Measurements from ENCODE around the gene CSGALNACT2.

Gene CSGALNACT2

GRCh38 chr10:43214071-43214955, 76.1 kb downstream of the CSGALNACT2 start:
- Histone ChIP-seq H3K9me3 (ENCODE audit: control insufficient read depth, low read length) (no peaks in the 10 kb centered on the region), H3K4me3 (ENCODE audit: insufficient read depth, low read depth, low read length, poor library complexity, severe bottlenecking) (no peak overlapping the region), H3K27ac (ENCODE audit: insufficient read depth, low read length, poor library complexity, severe bottlenecking) (no peak overlapping the region), H3K36me3 (ENCODE audit: control insufficient read depth, insufficient read depth, low read length) (no peaks in the 10 kb centered on the region), H3K27me3 (replicated peaks; ENCODE audit: control insufficient read depth, insufficient read depth, low read length, poor library complexity, severe bottlenecking) (no peaks in the 10 kb centered on the region), H3K4me1 (ENCODE audit: control insufficient read depth, insufficient read depth, low read length, poor library complexity, severe bottlenecking) (no peaks in the 10 kb centered on the region)
- DNase-seq: no peak

DNA sequence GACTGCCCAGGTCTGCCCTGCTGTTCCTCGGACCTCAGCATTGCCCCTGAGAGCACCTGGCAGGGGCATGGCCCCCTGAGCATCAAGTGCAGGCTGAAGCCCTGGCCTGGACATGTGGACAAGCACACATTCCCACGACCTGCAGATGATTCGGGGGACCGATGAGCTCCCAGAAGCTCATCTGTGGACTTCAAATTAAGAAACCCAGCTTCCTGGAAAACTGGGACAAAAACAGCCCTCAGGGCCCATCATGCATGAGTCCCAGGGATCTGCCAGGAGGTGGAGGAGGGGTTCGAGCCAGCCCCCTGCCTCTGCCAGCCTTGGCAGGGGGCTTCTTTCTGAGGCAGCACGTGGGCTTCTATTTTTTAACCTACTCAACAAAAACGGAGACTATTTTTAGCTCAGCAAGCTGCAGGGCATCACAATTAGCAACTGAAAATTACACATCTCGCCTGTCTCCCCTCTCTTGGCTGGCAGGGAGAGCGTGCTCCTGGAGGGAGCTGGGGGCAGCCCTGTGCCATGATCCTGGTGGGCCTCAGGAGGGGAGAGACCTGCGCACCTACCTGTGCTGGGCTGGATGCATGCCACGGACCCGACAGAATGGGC, 76.8 kb downstream of the CSGALNACT2 start:
- Histone ChIP-seq H3K9me3 (ENCODE audit: control insufficient read depth, low read length) (no peaks in the 10 kb centered on the region), H3K4me1 (ENCODE audit: control insufficient read depth, insufficient read depth, low read length, poor library complexity, severe bottlenecking) (no peaks in the 10 kb centered on the region), H3K27ac (ENCODE audit: insufficient read depth, low read length, poor library complexity, severe bottlenecking) (no peak overlapping the region), H3K4me3 (ENCODE audit: insufficient read depth, low read depth, low read length, poor library complexity, severe bottlenecking) (no peak overlapping the region), H3K27me3 (replicated peaks; ENCODE audit: control insufficient read depth, insufficient read depth, low read length, poor library complexity, severe bottlenecking) (no peaks in the 10 kb centered on the region), H3K36me3 (ENCODE audit: control insufficient read depth, insufficient read depth, low read length) (no peaks in the 10 kb centered on the region)
- DNase-seq: no peak

GRCh38 chr10:43215758-43216455, 77.7 kb downstream of the CSGALNACT2 start:
- no peaks in the 10 kb centered on the region for H3K36me3 ChIP-seq (ENCODE audit: control insufficient read depth, insufficient read depth, low read length)
- no peak overlapping the region for H3K4me3 ChIP-seq (ENCODE audit: insufficient read depth, low read depth, low read length, poor library complexity, severe bottlenecking)
- DNase-seq: no peak
- no peaks in the 10 kb centered on the region for H3K4me1 ChIP-seq (ENCODE audit: control insufficient read depth, insufficient read depth, low read length, poor library complexity, severe bottlenecking)
- H3K27me3 ChIP-seq (replicated peaks; ENCODE audit: control insufficient read depth, insufficient read depth, low read length, poor library complexity, severe bottlenecking): no peaks in the 10 kb centered on the region
- H3K27ac ChIP-seq (ENCODE audit: insufficient read depth, low read length, poor library complexity, severe bottlenecking): no peak overlapping the region
- no peaks in the 10 kb centered on the region for H3K9me3 ChIP-seq (ENCODE audit: control insufficient read depth, low read length)

- Histone ChIP-seq H3K4me3 (ENCODE audit: insufficient read depth, low read depth, low read length, poor library complexity, severe bottlenecking) (no peak overlapping the region), H3K27me3 (replicated peaks; ENCODE audit: control insufficient read depth, insufficient read depth, low read length, poor library complexity, severe bottlenecking) (no peaks in the 10 kb centered on the region), H3K4me1 (ENCODE audit: control insufficient read depth, insufficient read depth, low read length, poor library complexity, severe bottlenecking) (no peaks in the 10 kb centered on the region), H3K27ac (ENCODE audit: insufficient read depth, low read length, poor library complexity, severe bottlenecking) (no peak overlapping the region), H3K9me3 (ENCODE audit: control insufficient read depth, low read length) (no peaks in the 10 kb centered on the region), H3K36me3 (ENCODE audit: control insufficient read depth, insufficient read depth, low read length) (no peaks in the 10 kb centered on the region)
- DNase-seq: no peak
Measured at GRCh38 chr10:43216931-43217562, 78.8 kb downstream of the CSGALNACT2 start.

DNA sequence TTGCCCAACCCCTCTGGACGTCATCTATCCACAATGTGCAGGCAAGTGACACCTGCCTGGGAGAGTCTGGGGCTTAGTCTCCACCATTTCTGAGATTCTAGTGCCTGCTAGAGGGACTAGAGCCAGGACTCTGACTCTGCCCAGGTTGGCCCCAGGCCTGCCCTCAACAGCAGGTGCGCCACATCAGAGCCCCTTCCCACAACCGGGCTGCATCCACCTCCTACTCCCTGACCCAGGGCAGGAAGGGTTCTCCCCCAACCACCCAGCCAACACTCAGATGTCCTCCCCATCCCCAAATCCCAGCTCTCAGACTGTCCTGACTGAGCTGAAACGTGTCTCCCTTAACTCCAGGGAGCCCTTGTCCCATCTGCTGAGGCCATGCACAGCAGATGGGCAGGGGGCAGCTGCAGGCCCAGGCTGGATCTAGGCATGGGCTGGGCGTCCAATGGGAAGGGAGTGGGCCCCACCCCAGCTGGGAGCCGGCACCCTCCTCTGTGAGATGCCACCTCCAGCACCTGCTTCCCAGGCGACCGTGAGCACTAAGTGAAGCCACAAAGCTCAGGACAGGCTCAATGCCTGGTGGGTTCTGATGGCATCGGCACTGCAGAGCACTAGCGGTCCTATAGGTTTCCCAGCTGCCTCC, 79.4 kb downstream of the CSGALNACT2 start:
- Histone ChIP-seq H3K27me3 (replicated peaks; ENCODE audit: control insufficient read depth, insufficient read depth, low read length, poor library complexity, severe bottlenecking) (no peaks in the 10 kb centered on the region), H3K4me1 (ENCODE audit: control insufficient read depth, insufficient read depth, low read length, poor library complexity, severe bottlenecking) (no peaks in the 10 kb centered on the region), H3K9me3 (ENCODE audit: control insufficient read depth, low read length) (no peaks in the 10 kb centered on the region), H3K27ac (ENCODE audit: insufficient read depth, low read length, poor library complexity, severe bottlenecking) (no peak overlapping the region), H3K4me3 (ENCODE audit: insufficient read depth, low read depth, low read length, poor library complexity, severe bottlenecking) (no peak overlapping the region), H3K36me3 (ENCODE audit: control insufficient read depth, insufficient read depth, low read length) (no peaks in the 10 kb centered on the region)
- DNase-seq: no peak

DNA sequence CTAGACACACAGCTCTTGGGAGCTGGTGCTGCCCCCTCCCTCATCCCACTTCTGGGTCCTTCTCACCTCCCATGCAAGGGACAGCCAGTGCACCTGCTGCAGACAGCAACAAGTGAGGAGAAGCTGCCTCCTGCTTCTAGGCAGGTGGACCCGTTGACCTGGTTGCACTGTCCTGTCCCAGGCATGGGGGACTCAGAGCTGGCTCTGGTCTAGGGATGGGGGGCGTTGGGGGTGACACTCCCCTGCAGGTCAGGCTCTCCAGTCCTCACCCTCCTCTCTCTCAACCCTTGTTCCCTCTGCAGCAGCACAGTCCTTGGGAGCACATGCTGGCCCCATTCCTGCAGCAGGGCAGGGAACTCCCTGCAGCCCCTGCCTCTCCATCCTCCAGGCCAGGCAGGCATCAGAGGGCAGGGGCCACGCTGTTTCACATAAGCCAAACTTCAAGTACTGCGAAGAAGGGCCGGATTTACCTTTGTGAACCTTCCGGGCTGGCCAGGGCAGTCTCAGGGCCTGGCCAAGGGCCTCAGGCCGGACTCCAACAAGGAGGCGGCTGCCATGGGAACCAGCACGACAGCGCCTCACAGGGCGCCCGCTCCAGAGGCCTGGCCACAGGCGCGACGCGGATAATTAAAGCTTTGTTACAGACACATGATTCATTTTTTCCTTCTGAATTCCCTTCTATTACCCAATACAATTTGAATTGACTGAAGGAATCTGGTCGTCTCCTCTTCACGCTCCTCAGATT, 80.1 kb downstream of the CSGALNACT2 start:
- Histone ChIP-seq H3K4me3 (ENCODE audit: insufficient read depth, low read depth, low read length, poor library complexity, severe bottlenecking) (no peak overlapping the region), H3K9me3 (ENCODE audit: control insufficient read depth, low read length) (no peaks in the 10 kb centered on the region), H3K4me1 (ENCODE audit: control insufficient read depth, insufficient read depth, low read length, poor library complexity, severe bottlenecking) (no peaks in the 10 kb centered on the region), H3K27me3 (replicated peaks; ENCODE audit: control insufficient read depth, insufficient read depth, low read length, poor library complexity, severe bottlenecking) (no peaks in the 10 kb centered on the region), H3K36me3 (ENCODE audit: control insufficient read depth, insufficient read depth, low read length) (no peaks in the 10 kb centered on the region), H3K27ac (ENCODE audit: insufficient read depth, low read length, poor library complexity, severe bottlenecking) (no peak overlapping the region)
- DNase-seq: no peak

DNA sequence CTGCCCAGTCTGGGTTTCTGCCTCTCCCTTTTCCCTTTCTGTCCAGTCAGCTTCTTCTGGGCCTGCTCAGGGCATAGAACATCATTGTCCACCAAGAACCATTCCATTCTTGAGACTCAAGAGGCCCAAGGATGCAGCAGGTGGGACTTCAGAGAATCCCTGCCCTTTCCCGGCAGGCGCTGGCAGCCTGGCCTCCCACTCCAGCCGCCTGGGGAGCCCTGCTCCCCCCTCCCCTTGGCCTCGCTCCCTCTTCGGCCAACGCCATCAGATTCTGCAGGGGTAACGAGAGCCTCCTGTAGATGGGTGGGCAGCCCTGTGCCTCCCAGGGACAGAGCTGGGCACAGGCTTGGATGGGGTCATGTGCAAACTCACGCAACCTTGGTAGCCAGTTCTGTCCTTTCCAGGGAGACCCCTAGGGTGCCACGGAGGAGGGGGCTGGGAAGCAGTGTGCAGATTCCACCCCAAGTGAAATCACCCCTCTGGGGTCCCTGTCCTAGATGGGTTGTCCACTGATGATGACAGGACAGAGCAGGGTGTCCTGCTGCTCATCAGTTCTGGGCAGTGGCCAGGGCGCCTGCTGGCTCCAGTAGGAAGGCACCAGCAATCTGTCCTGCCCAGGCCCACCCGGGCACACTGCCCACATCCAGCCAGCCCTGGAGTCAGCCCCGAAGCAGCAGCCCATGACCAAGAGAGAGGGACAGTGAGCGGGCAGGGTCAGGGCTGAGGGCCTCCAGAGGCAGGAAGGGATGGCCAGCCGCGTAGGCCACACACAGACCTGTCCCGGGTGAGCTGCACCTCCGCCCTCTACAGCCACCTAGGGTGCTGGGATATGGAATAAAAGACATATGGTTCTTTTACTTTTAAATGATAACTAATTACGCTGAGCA, 80.9 kb downstream of the CSGALNACT2 start:
- no peaks in the 10 kb centered on the region for H3K9me3 ChIP-seq (ENCODE audit: control insufficient read depth, low read length)
- H3K4me3 ChIP-seq (ENCODE audit: insufficient read depth, low read depth, low read length, poor library complexity, severe bottlenecking): no peak overlapping the region
- H3K27ac ChIP-seq (ENCODE audit: insufficient read depth, low read length, poor library complexity, severe bottlenecking): no peak overlapping the region
- no peaks in the 10 kb centered on the region for H3K4me1 ChIP-seq (ENCODE audit: control insufficient read depth, insufficient read depth, low read length, poor library complexity, severe bottlenecking)
- no peaks in the 10 kb centered on the region for H3K27me3 ChIP-seq (replicated peaks; ENCODE audit: control insufficient read depth, insufficient read depth, low read length, poor library complexity, severe bottlenecking)
- DNase-seq: no peak
- no peaks in the 10 kb centered on the region for H3K36me3 ChIP-seq (ENCODE audit: control insufficient read depth, insufficient read depth, low read length)

GRCh38 chr10:43219848-43220247, 81.6 kb downstream of the CSGALNACT2 start:
- H3K9me3 ChIP-seq (ENCODE audit: control insufficient read depth, low read length): no peaks in the 10 kb centered on the region
- no peaks in the 10 kb centered on the region for H3K27me3 ChIP-seq (replicated peaks; ENCODE audit: control insufficient read depth, insufficient read depth, low read length, poor library complexity, severe bottlenecking)
- no peak overlapping the region for H3K4me3 ChIP-seq (ENCODE audit: insufficient read depth, low read depth, low read length, poor library complexity, severe bottlenecking)
- no peaks in the 10 kb centered on the region for H3K36me3 ChIP-seq (ENCODE audit: control insufficient read depth, insufficient read depth, low read length)
- DNase-seq: no peak
- no peaks in the 10 kb centered on the region for H3K4me1 ChIP-seq (ENCODE audit: control insufficient read depth, insufficient read depth, low read length, poor library complexity, severe bottlenecking)
- H3K27ac ChIP-seq (ENCODE audit: insufficient read depth, low read length, poor library complexity, severe bottlenecking): no peak overlapping the region
